ENCODE results near the gene MFRP.
A peak's percentile ranks its signal among the peaks of the same experiment; 100 is the strongest.

Gene MFRP

DNA sequence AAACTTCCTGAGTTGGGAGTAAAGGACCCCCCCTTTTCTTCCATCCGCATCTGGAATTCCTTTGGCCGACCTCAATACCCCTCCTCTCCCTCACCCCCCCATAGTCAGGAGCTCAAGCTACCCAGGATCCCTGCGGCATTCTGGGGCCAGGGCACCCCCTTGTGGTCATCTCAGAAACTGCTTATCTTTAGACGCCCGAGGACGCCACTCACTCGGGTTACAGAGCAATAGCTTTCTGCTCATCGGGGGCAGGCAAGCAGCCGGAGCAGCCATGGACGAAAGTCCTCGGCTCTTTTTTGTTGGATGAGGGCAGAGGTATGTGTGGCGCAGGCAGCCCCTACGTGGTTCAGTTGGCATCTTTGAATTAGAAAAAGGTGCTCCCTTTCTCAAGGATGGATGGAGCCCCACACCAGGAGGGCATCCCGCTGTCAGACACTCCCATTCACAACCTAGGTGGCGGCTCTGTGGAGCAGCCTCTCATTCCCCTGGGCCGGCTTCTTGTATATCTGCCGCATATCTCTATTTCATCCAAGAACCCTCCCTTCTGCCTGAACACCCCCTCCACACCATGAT, 8.1 kb downstream of the MFRP start:
- DNase-seq (ENCODE audit: low read depth) = no peak

DNA sequence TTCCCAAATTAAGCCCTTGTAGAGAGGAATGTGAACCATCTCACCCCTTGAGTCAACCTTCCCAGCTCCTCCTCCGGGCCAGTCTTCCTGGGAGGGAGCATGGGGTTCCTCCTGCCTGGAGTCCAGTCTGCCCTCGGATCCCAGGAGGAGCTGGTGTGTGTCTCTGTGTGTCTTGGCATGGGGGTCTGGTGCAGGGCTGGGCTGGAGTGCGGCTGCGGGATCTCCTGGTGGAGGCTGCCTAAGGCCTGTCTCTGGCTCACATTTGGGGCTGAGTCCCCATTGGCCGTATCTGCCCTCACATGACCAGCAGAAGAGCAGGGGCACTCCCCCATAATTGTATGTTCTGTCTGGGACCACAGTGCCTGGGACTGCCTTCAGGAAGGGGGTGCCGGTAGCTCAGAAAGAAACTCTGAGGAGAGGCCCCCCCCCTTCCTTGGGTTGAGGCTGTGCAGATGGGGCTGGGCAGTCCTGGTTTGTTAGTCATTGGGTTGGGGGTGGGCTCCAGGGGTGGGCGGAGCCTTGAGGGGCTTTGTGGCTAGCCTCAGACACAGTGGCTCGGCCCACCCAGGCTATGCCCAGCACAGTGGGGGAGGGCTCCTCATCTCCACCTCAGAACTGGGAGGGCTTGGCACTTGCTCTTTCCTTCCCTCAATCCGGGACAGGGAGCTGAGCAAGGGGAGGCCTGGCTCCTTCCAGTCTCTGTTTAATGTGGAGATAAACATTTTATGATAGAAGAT, 8.8 kb downstream of the MFRP start:
- DNase-seq (ENCODE audit: low read depth) = no peak

DNA sequence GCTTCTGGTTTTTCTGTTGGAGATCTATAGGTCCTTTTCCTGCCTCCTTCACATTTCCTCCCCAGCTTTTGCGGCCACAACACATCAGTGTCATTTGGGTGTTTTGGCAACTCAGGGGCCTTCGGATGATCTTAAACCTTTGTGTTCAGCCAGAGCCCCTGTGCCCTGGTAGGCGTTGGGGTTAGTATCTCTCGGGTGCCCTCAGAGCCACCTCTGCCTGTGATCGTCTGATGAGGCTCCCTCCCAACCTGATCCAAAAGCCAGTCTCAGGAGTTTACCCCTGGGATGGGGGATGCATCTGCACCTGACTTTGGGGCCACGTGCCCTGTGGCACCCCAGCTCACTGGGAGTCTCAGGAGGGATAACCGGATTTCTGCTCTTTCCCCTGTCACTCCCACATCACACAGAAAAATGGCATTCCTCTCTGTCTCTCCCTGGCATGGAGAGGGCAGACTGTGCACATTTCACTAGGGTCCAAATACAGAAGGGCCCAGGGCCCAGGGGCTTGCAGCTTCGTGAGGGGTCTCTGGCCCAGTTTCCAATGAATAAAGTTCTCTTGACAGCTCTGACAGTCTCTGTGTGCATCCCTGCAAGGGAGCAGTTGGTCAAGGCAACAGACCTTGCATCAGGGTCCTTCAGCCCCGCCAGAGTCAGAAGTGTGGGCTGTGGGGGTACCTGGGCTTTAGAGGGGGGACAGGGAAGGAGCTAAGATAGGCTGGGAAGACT, 9.6 kb downstream of the MFRP start:
- no peak for DNase-seq (ENCODE audit: low read depth)

DNA sequence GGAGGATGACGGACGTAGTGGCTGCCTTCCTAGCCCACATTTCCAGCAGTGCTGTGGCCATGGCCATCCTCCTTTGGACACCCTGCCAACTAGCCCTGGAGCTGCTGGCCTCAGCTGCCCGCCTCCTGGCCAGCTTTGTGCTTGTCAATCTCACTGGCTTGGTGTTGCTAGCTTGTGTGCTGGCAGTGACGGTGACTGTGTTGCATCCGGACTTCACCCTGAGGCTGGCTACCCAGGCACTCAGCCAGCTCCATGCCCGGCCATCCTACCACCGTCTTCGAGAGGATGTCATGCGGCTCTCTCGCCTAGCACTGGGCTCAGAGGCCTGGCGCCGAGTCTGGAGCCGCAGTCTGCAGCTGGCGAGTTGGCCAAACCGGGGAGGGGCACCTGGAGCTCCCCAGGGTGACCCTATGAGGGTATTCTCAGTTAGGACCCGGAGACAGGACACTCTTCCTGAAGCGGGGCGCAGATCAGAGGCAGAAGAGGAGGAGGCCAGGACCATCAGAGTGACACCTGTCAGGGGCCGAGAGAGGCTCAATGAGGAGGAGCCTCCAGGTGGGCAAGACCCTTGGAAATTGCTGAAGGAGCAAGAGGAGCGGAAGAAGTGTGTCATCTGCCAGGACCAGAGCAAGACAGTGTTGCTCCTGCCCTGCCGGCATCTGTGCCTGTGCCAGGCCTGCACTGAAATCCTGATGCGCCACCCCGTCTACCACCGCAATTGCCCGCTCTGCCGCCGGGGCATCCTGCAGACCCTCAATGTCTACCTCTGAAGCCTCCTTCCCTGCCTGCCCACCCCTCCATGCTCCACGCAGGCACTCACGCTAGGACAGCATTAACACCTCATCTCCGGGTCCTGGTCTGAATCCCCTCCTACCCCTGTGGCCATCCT, 10.6 kb downstream of the MFRP start:
- DNase-seq (ENCODE audit: low read depth) = no peak

DNA sequence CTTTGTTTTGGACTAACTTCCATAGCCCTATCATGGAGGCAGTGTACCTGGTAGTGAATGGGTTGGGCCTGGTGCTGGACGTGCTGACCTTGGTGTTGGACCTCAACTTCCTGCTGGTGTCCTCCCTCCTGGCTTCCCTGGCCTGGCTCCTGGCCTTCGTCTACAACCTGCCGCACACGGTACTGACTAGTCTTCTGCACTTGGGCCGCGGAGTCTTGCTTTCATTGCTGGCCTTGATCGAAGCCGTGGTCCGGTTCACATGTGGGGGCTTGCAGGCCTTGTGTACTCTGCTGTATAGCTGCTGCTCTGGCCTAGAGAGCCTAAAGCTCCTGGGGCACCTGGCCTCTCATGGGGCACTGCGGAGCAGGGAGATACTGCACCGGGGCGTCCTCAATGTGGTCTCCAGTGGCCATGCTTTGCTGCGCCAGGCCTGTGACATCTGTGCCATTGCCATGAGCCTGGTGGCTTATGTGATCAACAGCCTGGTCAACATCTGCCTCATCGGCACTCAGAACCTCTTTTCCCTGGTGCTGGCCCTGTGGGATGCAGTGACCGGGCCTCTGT, 11.3 kb downstream of the MFRP start:
- DNase-seq (ENCODE audit: low read depth) = no peak

DNA sequence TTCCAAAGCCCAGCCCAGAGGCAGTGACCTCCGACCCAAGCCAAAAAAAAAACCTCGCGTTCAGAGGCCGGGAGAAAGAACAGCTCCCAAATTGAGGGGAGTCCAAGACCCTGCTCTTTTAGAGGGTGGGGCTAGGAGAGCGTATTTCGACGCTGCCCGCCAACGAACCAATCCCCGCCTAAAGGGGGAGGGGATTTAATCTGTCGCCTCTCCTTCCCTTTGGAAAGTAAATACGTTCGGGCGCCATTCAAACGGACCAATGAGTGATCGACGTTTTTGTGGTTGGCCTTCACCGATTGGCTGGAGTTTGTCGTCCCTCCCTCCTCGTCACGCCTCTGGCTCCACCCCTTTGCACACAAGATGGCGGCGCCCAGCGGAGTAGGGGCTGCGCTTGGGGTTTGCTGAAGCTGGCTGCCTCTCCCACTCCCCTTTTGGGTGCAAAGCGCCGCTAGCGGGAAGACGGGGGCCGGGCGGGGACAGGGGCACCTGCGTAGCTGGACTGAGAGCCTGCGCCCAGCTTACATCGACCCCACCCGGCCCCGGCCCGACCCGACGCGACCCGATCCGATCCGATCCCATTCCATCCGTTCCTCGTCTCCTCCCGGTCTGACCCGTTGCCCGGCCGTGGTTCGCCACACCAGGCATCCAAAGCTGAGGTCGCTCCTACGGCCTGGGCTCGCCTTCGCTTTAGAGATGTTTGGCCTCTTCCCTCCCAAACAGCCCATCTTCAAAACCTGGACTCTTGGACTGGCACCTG, 12.2 kb downstream of the MFRP start, which contains the start of gene RNF26:
RNF26 (plus strand) TSS at position 354 of the 757 bp plus-strand sequence. CDS start 596 bp downstream, outside the sequence.
- peak; percentile 81 for DNase-seq (ENCODE audit: low read depth)

DNA sequence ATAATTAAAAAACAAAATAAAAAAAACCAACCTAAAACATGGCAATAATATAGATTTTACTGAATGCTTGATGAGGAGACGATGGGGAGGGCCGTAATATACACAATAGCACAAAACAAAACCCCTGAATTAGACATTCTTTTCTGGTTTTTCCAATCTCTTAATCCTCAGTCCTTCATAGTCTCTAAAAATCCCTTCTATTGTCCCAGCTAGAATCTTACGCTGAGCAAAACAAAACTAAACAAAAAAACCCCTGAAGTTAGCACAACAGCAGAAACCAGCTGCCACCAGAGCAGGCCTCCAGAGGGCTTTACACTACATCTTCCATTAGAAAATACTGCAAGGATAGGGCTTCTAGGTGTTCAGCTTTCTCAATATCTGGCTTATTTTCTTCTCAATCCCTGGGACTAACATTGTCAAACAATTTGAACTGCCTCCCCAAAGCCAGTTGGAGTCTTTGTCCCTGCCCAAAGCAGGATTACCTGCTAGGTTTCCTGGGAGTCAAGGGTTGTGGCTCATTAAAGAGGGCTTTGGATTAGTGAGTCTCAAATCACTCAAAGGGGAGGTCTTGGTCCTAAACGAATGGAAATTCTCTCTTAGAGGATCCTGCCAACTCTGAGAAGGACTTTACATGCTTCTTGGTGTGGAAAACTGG, 14.3 kb downstream of the MFRP start:
- no peak for DNase-seq (ENCODE audit: low read depth)

DNA sequence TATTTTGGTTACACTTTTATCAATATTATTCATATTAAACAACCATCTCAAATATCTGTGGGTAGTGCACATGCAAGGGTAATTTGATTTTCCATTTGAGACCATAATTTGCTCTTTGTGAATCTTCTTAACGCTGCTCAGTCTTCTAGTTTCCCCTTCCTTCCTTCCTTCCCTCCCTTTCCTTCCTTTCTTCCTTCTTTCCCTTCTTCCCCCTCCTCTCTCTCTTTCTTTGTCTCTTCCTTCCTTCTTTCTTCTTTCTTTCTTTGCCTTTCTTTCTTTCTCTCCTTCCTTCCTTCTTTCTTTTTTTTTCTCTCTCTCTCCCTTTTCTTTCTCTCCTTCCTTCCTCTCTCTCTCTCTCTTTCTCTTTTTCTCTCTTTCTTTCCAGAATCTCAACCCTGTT, 16.3 kb downstream of the MFRP start:
- no peak for DNase-seq (ENCODE audit: low read depth)

DNA sequence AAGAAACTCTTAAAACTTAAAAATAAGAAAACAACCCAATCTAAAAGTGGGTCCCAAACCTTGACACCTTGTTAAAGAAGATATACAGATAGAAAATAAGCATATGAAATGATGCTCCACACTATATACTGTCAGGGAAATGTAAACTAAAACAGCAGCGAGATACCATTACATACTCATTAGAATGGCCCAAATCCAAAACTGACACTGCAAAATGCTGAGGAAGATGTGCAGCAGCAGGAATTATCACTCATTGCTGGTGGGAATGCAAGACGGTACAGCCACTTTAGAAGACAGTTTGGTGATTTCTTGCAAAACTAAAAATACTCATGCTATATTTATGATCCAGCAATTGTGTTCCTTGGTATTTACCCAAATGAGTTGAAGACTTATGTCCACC, 17.2 kb downstream of the MFRP start:
- no peak for DNase-seq (ENCODE audit: low read depth)

DNA sequence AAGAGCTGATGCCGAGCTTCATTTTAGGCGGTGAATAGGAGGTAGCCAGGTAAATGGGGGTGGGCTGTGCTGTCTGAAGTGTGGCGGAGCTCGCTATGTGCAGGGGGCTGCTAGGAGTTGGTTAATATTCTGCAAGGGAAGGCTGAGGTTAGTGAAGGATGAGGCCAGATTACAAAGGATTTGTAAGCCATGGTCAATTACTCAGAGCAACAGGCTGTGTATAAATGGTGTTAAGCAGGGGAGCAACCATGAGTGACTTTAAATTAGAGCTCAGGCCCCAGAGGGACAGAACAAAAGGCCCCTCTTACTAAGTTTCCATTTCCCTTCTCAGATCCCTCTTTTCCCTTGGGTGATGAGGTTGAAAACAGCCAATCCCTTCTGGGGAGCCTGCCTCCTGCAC, 22.3 kb downstream of the MFRP start:
- DNase-seq (ENCODE audit: low read depth) = no peak

DNA sequence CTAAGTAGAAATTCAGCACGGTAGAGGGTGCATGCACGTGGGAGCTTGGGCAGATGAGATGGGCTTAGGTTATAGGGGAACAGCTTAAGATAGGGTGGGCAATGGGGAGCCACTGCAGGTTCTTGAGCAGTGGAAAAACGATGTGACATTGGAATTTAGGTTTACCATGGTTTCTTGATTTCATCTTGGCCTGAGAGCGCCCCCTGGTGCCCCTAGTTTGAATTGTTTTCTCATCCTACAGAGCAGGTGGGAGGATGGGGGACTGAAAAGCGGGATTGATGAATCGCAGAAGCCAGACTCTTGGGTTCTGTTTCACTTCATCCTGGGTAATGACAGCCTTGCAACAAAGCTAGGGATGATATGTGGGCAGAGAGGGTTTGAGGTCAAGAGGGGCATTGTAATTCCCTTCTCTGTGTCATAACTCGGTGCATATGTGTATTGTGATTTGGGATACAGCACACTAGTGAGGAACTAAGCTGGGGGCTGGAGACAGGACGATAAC, 22.9 kb downstream of the MFRP start:
- DNase-seq (ENCODE audit: low read depth) = peak; percentile 48

DNA sequence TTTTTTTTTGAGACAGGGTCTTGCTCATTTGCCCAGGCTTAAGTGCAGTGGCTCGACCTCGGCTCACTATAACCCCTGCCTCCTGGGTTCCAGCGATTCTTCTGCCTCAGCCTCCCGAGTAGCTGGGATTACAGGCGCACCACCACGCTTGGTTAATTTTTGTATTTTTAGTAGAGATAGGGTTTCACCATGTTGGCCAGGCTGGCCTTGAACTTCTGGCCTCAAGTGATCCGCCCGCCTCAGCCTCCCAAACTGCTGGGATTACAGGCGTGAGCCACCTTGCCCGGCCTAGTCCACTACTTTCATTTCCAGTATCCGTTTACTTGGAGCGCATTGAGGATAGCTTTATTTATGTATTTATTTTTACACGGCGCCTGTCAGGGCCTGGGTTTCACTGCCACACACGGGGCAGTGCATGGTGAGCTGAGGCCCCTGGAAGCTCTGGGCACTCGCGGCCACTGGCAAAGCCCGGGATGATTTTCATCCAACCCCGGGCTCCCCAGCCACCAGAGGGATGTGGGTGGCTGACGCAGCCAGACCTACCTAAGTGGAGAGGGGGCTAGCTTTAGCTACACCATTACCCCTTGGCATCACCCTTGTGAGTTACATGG, 23.5 kb downstream of the MFRP start:
- DNase-seq (ENCODE audit: low read depth) = no peak

DNA sequence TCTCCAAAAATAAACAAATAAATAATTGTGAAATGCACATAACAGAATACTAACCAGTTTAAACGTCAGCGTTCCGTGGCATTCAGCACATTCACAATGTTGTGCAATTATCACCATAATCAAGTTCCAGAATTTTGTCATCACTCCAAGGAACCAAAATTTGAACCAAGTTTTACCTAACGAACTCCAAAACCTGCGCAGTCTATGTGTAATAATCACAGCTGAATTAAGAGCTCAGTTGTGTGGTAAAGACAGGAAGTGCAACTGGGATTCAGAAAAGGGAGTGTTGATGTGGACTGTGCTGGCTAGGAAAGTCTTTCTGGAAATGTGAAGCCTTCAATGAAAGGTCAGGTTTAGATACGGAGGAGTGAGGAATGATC, 24.2 kb downstream of the MFRP start:
- DNase-seq (ENCODE audit: low read depth) = no peak

DNA sequence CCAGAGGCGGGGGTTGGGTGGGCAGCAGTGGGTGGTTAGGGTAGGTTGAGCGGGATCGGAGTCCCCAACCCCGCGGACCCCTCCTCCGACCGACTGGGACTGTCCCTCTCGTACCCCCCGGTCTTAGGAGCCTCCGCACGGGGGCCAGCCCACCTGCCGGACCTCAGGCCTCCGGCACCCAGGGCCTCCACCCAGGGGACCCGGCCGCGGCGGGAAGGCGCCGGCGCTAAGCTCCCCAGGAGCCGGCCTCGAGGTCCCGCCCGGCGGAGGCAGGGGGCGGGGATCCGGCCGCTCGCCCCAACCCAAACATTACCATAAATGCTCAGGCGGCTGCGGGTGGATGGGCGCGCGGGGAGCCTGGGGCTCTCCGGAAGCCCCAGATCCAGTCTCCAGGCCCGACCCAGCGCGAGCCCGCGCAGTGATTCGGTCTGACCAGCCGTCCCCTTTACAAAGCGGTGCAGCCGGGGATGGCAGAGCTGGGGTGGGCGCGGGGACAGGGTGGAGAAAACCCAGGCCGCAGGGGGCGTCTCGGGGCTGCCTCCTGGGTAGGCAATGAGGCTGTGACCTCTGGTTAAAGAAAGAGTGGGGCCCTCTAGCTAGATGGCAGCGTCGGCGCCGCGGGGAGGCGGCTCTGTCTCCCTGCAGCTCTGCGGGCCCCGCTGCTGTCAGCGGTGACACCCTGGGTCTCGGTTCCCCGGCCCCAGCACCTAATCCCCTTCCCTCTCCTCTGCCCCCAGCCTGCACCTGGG, 25.6 kb downstream of the MFRP start:
- no peak for DNase-seq (ENCODE audit: low read depth)

DNA sequence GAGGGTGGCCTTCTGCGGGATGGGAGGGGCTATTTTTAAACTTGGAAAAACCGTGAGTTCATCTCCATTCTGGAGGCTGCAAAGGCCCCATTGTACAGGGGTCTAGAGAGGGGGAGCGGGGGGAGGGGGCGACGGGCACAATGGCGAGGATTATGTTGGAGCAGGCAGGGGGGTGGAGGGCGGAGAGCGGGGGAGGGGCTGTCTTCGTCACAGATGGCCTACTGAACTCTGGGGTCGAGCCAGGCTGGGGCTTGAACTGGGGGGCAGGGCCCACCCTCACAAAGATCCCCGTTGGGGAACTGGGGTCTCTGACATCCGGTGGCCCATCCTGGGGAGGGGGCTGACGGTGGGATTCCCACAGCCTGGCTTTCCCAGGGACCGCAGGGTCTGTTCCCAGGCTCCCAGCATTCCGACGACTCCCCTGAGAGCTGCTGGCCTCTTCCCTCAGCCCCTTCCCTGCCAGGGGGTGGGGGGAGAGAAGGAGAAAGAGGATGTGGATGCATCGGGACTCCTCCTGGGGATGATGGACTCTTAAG, 26.2 kb downstream of the MFRP start:
- DNase-seq (ENCODE audit: low read depth) = no peak

DNA sequence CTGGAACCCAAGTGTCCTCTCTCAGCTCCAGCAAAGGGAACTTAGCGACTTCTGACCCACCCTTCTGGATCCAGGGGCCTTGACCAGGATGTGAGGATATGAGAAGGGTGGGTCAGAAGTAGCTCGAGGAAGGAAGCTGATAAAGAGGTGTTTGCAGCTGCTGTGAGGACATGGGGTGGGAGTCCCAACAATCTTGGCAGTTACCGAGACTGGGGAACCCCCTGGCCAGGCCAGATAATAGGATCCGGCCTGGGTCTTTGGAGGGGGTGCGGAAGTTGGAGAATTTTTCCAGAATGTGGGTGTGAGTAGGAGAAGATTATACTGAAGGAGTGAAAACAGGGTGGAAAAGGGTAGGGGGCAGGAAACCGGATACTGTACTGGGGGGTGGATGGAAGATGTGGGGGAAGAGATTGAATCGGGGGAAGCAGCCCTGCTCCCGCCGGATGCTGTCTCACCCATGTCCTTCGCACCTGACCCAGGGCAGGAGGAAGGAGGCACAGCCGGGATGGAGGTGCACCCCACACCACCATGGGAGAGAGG, 26.7 kb downstream of the MFRP start:
- DNase-seq (ENCODE audit: low read depth) = no peak

DNA sequence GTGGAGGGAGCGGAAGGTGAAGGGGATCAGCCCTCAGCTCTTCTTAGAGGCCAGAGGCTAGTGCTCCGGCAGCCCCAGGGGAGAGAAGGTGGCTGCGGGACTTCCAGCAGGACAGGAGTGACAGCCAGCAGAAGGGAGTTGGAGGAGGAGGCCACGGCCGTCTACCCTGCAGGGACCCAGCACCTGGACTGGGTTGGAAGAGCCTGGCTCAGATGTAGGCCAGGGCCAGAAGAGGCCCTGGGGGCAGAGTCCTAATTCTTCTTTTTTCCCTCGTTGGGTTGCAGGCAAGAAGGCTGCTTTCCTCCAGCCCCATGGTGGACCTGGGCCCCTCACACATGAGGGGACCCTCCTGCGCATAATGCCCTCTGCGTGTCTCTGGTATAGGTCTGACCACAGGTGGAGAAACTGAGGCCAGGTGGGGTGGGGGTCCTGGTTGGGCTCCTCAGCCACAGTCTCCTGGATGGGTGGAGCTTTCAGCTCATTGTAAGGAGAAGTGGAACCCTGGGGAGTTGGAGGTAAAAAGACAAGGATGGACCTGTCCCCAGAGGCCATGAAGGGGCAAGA, 27.3 kb downstream of the MFRP start:
- no peak for DNase-seq (ENCODE audit: low read depth)

Measured in stimulated activated CD8-positive, alpha-beta memory T cell treated with anti-CD3 and anti-CD28 coated beads, Interleukin-12 subunit alpha, Interleukin-12 subunit beta, amount 100 ng/mL, for 4 hours (primary cell).